Muscle of back (tissue), 11 donors: ENCODE results near the gene CHD5. TPM values are rescaled to one million over a fixed set of nuclear protein-coding genes. Genes with fewer than 3 reads are reported as not detected.
"Not testable (repeated sequence)": the region's sequence is repeated elsewhere in the genome, so short reads cannot be mapped to it uniquely, and the experiment has no call there.

Source experiments
- DNase-seq, 3 donors: peaks; one replicate each; pipeline versions ENCODE4 v3.0.0 to v3.0.0-alpha.2; 2013
- polyA plus RNA-seq, 10 donors: library from polyadenylated mRNA; unstranded; fragments of 120-200 nt; gene quantifications; one replicate each; pipeline ENCODE4 v1.2.1, GENCODE V29; 2013; ENCODE audit not compliant: insufficient read length in 10 of 10

Gene CHD5
- polyA plus RNA-seq, 10 donors = 0.04 to 0.40 (median 0.21) TPM

GRCh38 chr1:6086358-6086757 is 93.8 kb downstream of the CHD5 start:
- no peak for DNase-seq

- no peak for DNase-seq
Measured at GRCh38 chr1:6085666-6086065, 94.5 kb downstream of the CHD5 start.

GRCh38 chr1:6084781-6085495 is 95.2 kb downstream of the CHD5 start:
- DNase-seq = no peak

GRCh38 chr1:6083801-6084446 is 96.2 kb downstream of the CHD5 start:
- DNase-seq = peak in 2 of 3 donors; percentile 19 to 48

GRCh38 chr1:6083385-6083784 is 96.7 kb downstream of the CHD5 start:
- DNase-seq = no peak

DNA sequence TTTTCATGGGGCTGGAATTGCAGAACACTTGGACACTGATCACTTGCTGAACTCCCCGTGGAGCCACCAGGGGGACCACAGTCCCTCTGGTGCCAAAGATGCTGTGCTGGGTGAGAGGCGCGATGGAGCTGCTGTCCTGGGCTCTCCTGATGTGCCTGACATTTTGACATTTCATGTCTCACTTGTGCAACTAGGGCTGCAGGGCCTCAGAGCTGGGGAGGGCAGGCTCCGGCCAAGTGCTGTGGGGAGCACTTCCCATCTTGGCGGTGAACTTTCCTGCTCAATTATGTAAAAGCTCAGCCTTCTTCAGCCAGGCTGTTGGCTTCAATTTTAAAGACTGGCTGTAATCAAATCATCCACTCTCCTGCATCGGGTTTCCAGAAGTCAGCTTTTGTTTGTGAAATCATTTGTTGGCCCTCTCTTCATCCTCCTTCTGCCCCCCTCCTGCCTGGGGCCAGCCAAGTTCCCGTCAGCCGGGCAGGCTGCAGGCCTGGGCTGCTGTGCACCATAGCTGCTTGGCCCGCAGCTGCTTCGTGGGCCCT is 97.6 kb downstream of the CHD5 start:
- DNase-seq = peak in 2 of 3 donors; percentile 75 to 83

DNA sequence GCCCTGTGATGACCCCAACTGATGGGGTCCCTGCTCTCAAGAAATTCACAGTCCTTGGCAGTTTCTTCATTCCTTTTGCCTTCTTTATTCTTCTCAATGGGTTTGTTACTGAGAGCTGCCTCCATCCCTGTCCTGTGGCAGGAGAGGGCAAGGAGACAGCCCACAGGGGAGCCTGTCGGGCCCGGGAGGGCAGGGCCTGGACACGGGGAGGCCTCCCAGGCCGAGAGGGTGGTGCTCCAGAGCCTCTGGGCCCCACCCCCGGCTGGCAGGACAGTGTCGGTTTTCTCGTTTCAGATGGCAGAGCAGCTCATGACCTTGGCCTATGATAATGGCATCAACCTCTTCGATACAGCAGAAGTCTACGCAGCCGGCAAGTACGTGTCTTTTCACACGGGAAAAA is 98.2 kb downstream of the CHD5 start:
- DNase-seq = no peak

DNA sequence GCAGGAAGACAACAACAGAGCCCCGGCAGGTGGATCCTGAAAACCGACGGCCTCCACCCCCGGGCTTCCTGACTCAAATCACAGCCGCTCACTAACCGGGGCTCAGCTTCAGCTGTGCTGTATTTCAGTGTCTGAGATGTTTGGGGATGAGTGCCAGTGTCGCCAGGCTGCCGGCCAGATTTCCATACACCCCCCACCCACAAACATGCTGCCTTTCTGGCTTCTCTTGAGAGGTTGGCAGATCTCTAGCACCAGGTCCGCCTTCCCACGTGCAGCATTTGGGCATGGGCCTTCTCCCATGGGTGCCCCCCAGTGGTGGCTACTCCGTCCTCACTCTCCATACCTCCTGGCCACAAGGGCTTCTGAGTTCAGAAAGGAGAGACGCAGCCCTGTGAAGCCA is 99.7 kb downstream of the CHD5 start:
- peak in 1 of 3 donors; percentile 47 for DNase-seq

DNA sequence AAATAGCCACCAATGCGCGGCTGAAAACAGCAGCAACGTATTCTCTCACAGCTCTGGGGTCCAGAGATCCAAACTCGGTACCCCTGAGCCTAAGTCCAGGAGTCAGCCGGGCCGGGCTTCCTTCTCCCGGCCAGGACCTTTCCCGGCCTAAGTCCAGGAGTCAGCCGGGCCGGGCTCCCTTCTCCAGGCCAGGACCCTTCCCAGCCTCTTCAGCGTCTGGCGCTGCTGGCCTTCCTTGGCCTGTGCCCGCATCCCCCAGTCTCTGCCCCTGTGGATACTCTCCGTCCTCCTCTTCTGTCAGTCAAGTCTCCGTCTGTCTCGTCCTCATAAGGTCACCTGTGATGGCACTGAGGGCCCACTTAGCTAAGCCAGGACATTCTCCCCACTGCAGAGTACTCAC is 102.2 kb downstream of the CHD5 start:
- no peak for DNase-seq

GRCh38 chr1:6077506-6077905 is 102.6 kb downstream of the CHD5 start:
- DNase-seq = no peak

DNA sequence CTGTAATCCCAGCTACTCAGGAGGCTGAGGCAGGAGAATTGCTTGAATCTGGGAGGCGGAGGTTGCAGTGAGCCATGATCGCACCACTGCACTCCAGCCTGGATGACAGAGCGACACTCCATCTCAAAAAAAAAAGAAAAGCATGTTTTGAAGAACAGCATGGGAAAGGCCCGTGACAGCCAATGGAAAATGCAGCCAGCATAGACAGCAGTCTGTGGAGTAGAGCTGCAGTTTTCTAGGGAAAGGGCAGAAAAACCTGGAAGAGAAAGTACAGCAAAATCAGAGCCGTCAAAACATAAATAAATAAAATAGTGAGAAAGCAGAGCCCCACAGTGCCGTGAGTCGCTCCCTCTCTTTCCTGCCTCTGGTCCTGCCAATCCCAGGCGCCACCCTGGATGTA is 103.1 kb downstream of the CHD5 start:
- not testable (repeated sequence) for DNase-seq

GRCh38 chr1:6075748-6076147 is 104.4 kb downstream of the CHD5 start:
- no peak for DNase-seq

GRCh38 chr1:6074192-6074901 is 105.8 kb downstream of the CHD5 start:
- no peak for DNase-seq

DNA sequence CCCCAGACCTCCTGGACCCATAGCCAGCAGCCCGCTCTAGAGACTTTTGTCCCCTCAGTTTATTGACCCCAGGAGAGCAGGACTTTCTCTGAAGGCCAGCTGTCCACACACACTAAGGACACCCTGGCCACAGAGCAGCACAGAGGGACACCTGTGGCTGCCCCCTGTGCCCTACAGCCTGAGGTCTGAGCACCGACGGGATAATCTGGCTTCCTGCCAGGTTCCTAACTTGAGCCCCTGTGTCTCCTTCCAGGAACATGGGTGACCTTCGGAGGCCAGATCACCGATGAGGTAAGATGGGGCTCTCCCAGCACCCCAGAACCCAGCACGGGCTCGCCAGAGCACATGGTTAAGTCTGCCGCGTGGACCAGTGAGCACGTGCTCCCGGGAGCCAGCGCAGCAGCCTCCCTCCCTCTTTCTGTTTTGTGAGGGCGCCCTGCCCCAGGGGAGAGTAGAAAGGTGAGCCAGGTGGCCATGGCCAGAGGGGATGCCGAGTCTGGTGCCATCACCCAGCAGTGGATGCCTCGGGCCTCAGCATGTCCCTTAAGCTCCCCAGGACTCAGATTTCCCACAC is 106.6 kb downstream of the CHD5 start:
- DNase-seq = no peak

DNA sequence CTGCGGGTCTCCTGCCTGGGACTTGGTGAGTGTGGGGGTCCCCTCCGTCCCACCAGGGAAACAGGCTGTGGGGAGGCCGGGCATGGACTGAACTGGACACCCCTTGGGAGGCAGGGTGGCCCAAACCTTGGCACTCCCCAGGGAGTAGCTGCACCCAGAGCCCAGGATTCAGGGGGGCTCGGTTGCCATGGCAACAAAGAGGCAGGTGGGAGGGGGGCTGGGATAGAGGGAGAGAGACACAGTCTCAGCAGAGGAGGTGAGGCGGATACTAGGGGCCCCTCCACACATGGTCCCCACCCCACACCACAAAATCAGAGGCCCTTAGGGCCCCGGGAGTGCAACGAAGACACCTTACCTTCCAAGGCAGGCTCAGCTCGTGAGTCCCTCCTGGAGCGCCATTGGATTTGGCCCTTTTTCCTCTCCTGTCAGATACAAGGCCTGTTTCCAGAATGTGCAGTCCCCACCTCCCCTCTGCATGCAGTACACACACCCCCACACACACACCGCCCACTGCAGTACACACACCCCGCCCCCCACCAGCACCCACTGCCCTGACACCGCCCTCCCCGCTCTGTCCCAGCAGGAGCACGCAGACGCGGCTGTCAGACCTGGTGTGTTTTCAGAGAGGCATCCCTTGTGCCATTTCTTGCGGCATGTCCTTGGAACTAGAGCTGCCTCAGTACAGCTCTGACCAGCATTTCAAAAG is 107.2 kb downstream of the CHD5 start:
- DNase-seq = no peak

DNA sequence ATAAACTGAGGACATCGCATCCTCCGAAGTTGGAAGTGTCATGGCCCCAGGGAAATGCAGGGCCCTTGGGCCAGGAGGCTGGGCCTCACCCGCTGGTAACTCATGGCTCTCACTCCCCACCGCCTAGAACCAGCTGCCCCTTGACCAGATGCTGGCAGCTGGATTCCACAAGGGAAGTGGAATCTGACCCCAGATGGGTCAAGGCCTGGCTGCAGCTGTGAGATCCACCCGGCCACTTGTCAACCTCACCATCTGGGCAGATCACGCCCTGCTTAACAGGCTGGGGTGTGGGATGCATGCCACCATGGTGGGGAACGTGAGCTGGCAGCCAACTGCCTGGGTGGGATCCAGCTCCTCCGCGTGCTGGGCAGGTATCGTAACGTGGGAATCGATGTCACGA is 108.9 kb downstream of the CHD5 start:
- peak in 2 of 3 donors; percentile 21 to 45 for DNase-seq

DNA sequence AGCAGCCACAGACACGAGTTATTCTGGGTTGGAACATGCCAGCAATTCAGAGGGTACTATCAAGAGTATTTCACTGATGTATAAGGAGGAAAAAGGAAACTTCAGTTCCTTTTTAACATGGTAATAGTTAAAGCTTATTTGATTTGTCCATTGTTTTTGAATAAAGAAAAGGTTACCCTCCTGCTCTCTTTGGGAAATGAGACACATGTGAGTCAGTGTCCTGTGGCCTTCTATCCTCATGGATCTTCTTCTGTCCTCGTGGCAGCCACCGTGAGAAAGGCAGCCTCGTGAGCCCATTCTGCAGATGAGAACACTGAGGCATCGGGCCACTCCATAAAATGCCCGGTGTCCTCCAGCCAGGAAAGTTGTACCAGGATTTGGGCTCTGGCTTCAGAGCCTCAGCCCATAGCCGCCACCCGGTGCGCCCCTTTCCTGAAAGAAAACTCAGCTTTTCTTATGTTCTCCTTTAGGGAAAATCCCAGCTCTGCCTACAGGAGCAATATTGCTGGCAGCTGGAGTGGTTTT is 109.6 kb downstream of the CHD5 start:
- no peak for DNase-seq

GRCh38 chr1:6069573-6069972 is 110.5 kb downstream of the CHD5 start:
- no peak for DNase-seq

DNA sequence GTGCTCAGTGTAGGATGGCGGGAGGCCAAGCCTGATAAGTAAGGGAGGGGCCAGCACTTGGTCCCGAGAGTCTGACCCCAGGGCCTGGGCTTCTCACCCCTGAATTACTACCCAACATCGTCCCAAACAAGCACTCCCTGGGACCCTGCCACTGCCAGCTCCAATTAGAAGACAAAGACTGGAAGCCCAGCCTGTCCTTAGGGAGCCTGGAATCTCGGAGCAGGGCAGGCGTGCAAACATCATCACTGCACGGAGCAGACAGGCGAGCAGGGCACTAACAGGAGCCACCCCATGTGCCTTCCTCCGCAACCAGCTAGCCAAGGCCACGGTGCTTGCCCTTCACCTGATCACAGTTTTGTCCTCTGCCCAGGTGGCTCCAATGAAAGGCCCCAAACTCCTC is 111.2 kb downstream of the CHD5 start:
- DNase-seq = no peak

DNA sequence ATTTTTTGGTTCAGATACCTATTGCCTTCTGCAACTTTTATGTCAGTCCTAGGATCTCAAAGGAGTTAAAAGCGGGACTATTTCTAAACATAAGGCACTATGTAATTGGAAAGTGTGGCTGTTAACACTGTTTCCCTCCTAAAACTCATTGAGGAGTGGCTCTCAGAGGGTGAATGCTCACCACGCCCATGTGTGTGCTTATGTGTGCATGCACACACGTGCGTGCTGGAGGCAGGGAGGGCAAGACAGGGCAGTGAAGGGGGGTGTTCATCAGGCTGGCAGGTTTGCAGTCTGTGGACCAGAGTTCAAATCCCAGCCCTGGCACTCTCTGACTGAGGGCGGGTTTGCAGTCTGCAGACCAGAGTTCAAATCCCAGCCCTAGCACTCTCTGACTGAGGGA is 112.0 kb downstream of the CHD5 start:
- DNase-seq = no peak

DNA sequence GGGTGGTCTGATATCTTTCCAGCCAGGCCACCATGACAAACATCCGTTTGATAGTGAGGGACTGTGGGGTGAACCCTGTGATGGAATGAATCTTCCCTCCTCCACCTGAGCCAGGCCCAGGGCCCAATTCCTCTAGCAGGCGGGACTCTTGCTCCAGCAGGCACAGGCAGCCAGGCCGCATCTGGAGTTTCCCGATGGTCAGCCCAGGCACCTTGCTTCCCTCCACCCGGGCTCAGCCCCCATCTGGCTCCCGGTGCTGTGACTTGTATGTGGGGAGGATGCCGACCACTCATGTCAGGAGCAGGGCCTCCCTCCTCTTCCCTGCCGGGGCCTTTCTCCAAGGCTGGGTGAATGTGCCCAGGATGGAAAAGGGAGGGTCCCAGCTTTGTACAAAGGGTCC is 113.4 kb downstream of the CHD5 start:
- no peak for DNase-seq
